Large intestine (tissue), 12 donors: ENCODE measurements around the gene CFB. TPM values are rescaled to one million over a fixed set of nuclear protein-coding genes. Genes with fewer than 3 reads are reported as not detected.

Experiments
- DNase-seq, 2 donors: peaks; one replicate each; pipeline versions ENCODE4 v3.0.0 to v3.0.0-alpha.2; 2013
- H3K27ac ChIP-seq: one replicate; pipeline ENCODE4 v1.5.1; 2013; ENCODE audit warnings: low read length
- H3K27me3 ChIP-seq: 2 replicates; pipeline ENCODE4 v1.6.1; 2013; ENCODE audit warnings: low read length; ENCODE audit not compliant: control insufficient read depth, insufficient read depth
- H3K36me3 ChIP-seq: 2 replicates; pipeline ENCODE4 v1.6.1; 2013; ENCODE audit warnings: low read length; ENCODE audit not compliant: control insufficient read depth, insufficient read depth
- H3K4me1 ChIP-seq: one replicate; pipeline ENCODE4 v1.6.1; 2013; ENCODE audit warnings: low read length; ENCODE audit not compliant: control insufficient read depth, insufficient read depth
- H3K4me3 ChIP-seq: one replicate; pipeline ENCODE4 v1.5.1; 2013; ENCODE audit warnings: low read length
- H3K9me3 ChIP-seq: one replicate; pipeline ENCODE4 v1.6.1; 2013; ENCODE audit warnings: mild to moderate bottlenecking, low read depth, low read length, moderate library complexity; ENCODE audit not compliant: control insufficient read depth
- WGBS: methylation state at CpG from one replicate; pipeline ENCODE4 v1.1.5; 2013; ENCODE audit warnings: low lambda C conversion rate; ENCODE audit not compliant: insufficient coverage; 5-methylcytosine and 5-hydroxymethylcytosine counted together
- long read RNA-seq, 11 donors: transcript quantifications; one replicate each; lab custom pipeline, GENCODE V29; 2026
- polyA plus RNA-seq: library from polyadenylated mRNA; unstranded; fragments of 120-200 nt; gene quantifications from one replicate; pipeline ENCODE4 v1.2.1, GENCODE V29; 2013

Gene CFB
- 37.1 TPM for polyA plus RNA-seq
- long read RNA-seq, donor 1, partial matches to known transcripts = 0 of 5 reads
- long read RNA-seq, donor 1, other reads (novel, unspliced or antisense) = 0 of 5 reads
- long read RNA-seq, donor 2, transcript CFB-271 (18 exons, 2,862 nt) = major isoform, 18 of 43 reads
- long read RNA-seq, donor 2, partial matches to known transcripts = 21 of 43 reads
- long read RNA-seq, donor 2, other reads (novel, unspliced or antisense) = 0 of 43 reads
- long read RNA-seq, donor 3, transcript CFB-271 (18 exons, 2,862 nt) = major isoform, 12 of 19 reads
- long read RNA-seq, donor 3, partial matches to known transcripts = 7 of 19 reads
- long read RNA-seq, donor 3, other reads (novel, unspliced or antisense) = 0 of 19 reads
- long read RNA-seq, donor 4, partial matches to known transcripts = 0 of 1 reads
- long read RNA-seq, donor 4, other reads (novel, unspliced or antisense) = 0 of 1 reads
- long read RNA-seq, donor 5, partial matches to known transcripts = 5 of 7 reads
- long read RNA-seq, donor 5, other reads (novel, unspliced or antisense) = 0 of 7 reads
- long read RNA-seq, donor 6, partial matches to known transcripts = 8 of 11 reads
- long read RNA-seq, donor 6, other reads (novel, unspliced or antisense) = 0 of 11 reads
- long read RNA-seq, donor 7, partial matches to known transcripts = 0 of 1 reads
- long read RNA-seq, donor 7, other reads (novel, unspliced or antisense) = 0 of 1 reads
- long read RNA-seq, donor 8, transcript CFB-271 (18 exons, 2,862 nt) = major isoform, 6 of 8 reads
- long read RNA-seq, donor 8, partial matches to known transcripts = 0 of 8 reads
- long read RNA-seq, donor 8, other reads (novel, unspliced or antisense) = 0 of 8 reads
- long read RNA-seq, donor 9, transcript CFB-271 (18 exons, 2,862 nt) = major isoform, 10 of 12 reads
- long read RNA-seq, donor 9, partial matches to known transcripts = 0 of 12 reads
- long read RNA-seq, donor 9, other reads (novel, unspliced or antisense) = 0 of 12 reads
- long read RNA-seq, donor 10, transcript CFB-271 (18 exons, 2,862 nt) = major isoform, 12 of 23 reads
- long read RNA-seq, donor 10, partial matches to known transcripts = 10 of 23 reads
- long read RNA-seq, donor 10, other reads (novel, unspliced or antisense) = 0 of 23 reads
- long read RNA-seq, donor 11, transcript CFB-271 (18 exons, 2,862 nt) = major isoform, 6 of 6 reads
- long read RNA-seq, donor 11, partial matches to known transcripts = 0 of 6 reads
- long read RNA-seq, donor 11, other reads (novel, unspliced or antisense) = 0 of 6 reads

- H3K27me3 ChIP-seq = no peaks in the 10 kb centered on the region
- WGBS = no CpG with 5 or more reads among the region's 11 CpGs
- peak within 1 kb of the TSS; percentile 30 for H3K4me3 ChIP-seq
- no peaks in the 10 kb centered on the region for H3K9me3 ChIP-seq
- H3K27ac ChIP-seq = peak within 1 kb of the TSS; percentile 94
- H3K4me1 ChIP-seq = peaks cover 25% of the 10 kb centered on the region
- peaks cover 2% of the 10 kb centered on the region for H3K36me3 ChIP-seq
- DNase-seq = peak; percentile 89 to 97
Measured at GRCh38 chr6:31945507-31946369, at the start of gene CFB. Gene CFB, plus strand, starts transcription at chr6:31946095. Its CDS starts 127 bp downstream, at chr6:31946222.

GRCh38 chr6:31896493-31896855, 49.4 kb upstream of the CFB start:
- Histone ChIP-seq H3K36me3 (peaks cover 37% of the 10 kb centered on the region), H3K4me3 (peak overlapping the region; percentile 81), H3K9me3 (no peaks in the 10 kb centered on the region), H3K4me1 (peaks cover 15% of the 10 kb centered on the region), H3K27ac (peak overlapping the region; percentile 44), H3K27me3 (no peaks in the 10 kb centered on the region)
- DNase-seq = no peak
- WGBS = no CpG with 5 or more reads among the region's 4 CpGs

- no peak for DNase-seq
- no CpG with 5 or more reads among the region's 62 CpGs for WGBS
- peak overlapping the region; percentile 44 for H3K27ac ChIP-seq
Measured at GRCh38 chr6:31896856-31897611, 48.9 kb upstream of the CFB start.

GRCh38 chr6:31897612-31898382, 48.1 kb upstream of the CFB start, which contains the start of gene EHMT2:
Gene EHMT2, minus strand, starts transcription at chr6:31897698. Its CDS starts 21 bp downstream, at chr6:31897677.
- Histone ChIP-seq H3K36me3 (peaks cover 25% of the 10 kb centered on the region), H3K27me3 (no peaks in the 10 kb centered on the region), H3K4me1 (peaks cover 17% of the 10 kb centered on the region), H3K9me3 (no peaks in the 10 kb centered on the region), H3K27ac (peak within 1 kb of the TSS; percentile 57), H3K4me3 (peak within 1 kb of the TSS; percentile 81)
- DNase-seq = peak; percentile 80 to 91
- WGBS = no CpG with 5 or more reads among the region's 49 CpGs

More at GRCh38 chr6:31896856-31897611, 48.9 kb upstream of the CFB start:
- Histone ChIP-seq H3K9me3 (no peaks in the 10 kb centered on the region), H3K4me3 (peak overlapping the region; percentile 81), H3K27me3 (no peaks in the 10 kb centered on the region), H3K4me1 (peaks cover 15% of the 10 kb centered on the region), H3K36me3 (peaks cover 33% of the 10 kb centered on the region)

GRCh38 chr6:31898383-31899011, 47.4 kb upstream of the CFB start:
- H3K27ac ChIP-seq = peak overlapping the region; percentile 57
- no peaks in the 10 kb centered on the region for H3K9me3 ChIP-seq
- DNase-seq = peak in 1 of 2 donors; percentile 74
- peak overlapping the region; percentile 81 for H3K4me3 ChIP-seq
- H3K36me3 ChIP-seq = peaks cover 19% of the 10 kb centered on the region
- WGBS = no CpG with 5 or more reads among the region's 8 CpGs
- peaks cover 20% of the 10 kb centered on the region for H3K4me1 ChIP-seq
- H3K27me3 ChIP-seq = no peaks in the 10 kb centered on the region

- 53% methylated on average over 5 of the region's 5 CpGs for WGBS
- DNase-seq = no peak
- H3K9me3 ChIP-seq = no peaks in the 10 kb centered on the region
- peaks cover 17% of the 10 kb centered on the region for H3K36me3 ChIP-seq
- no peak overlapping the region for H3K4me3 ChIP-seq
- H3K27ac ChIP-seq = no peak overlapping the region
- peaks cover 20% of the 10 kb centered on the region for H3K4me1 ChIP-seq
- H3K27me3 ChIP-seq = no peaks in the 10 kb centered on the region
Measured at GRCh38 chr6:31899215-31899614, 46.7 kb upstream of the CFB start.

GRCh38 chr6:31899882-31900722, 45.8 kb upstream of the CFB start:
- H3K27ac ChIP-seq = no peak overlapping the region
- WGBS = no CpG with 5 or more reads among the region's 49 CpGs

More at GRCh38 chr6:31899882-31900722, 45.8 kb upstream of the CFB start:
- no peak overlapping the region for H3K4me3 ChIP-seq
- no peaks in the 10 kb centered on the region for H3K27me3 ChIP-seq
- DNase-seq = no peak
- H3K9me3 ChIP-seq = no peaks in the 10 kb centered on the region
- peaks cover 20% of the 10 kb centered on the region for H3K4me1 ChIP-seq
- H3K36me3 ChIP-seq = peaks cover 10% of the 10 kb centered on the region
